H9 (cell line): Measurements from ENCODE around the gene MAPK8IP3. TPM values are rescaled to one million over a fixed set of nuclear protein-coding genes. Genes with fewer than 3 reads are reported as not detected.

Source experiments
- DNase-seq: peaks from one replicate; pipeline ENCODE4 v3.0.0-alpha.2; 2017
- H2AFZ ChIP-seq: one replicate; pipeline ENCODE4 v1.6.1; 2013; ENCODE audit warnings: mild to moderate bottlenecking, low read length, control low read depth, moderate library complexity
- H2AK5ac ChIP-seq: 2 replicates; pipeline ENCODE4 v1.6.1; 2013; ENCODE audit warnings: low read length, control low read depth, mixed read lengths; ENCODE audit not compliant: insufficient read length
- H2BK120ac ChIP-seq: one replicate; pipeline ENCODE4 v1.6.1; 2013; ENCODE audit warnings: low read depth, mild to moderate bottlenecking, low read length, control low read depth, inconsistent platforms; ENCODE audit not compliant: poor library complexity, severe bottlenecking
- H2BK12ac ChIP-seq: 2 replicates; pipeline ENCODE4 v1.6.1; 2013; ENCODE audit warnings: low read length, control low read depth, mixed read lengths, low read depth; ENCODE audit not compliant: insufficient read length
- H2BK15ac ChIP-seq: 2 replicates; pipeline ENCODE4 v1.6.1; 2013; ENCODE audit warnings: low read depth, low read length, control low read depth
- H2BK20ac ChIP-seq: one replicate; pipeline ENCODE4 v1.6.1; 2013; ENCODE audit warnings: low read depth, mild to moderate bottlenecking, low read length, control low read depth, inconsistent platforms; ENCODE audit not compliant: poor library complexity, severe bottlenecking
- H2BK5ac ChIP-seq: 2 replicates; pipeline ENCODE4 v1.6.1; 2013; ENCODE audit warnings: low read length, control low read depth, mixed read lengths; ENCODE audit not compliant: insufficient read length
- H3K14ac ChIP-seq: 2 replicates; pipeline ENCODE4 v1.6.1; 2013; ENCODE audit warnings: low read length, control low read depth; ENCODE audit not compliant: insufficient read depth
- H3K18ac ChIP-seq: 2 replicates; pipeline ENCODE4 v1.6.1; 2013; ENCODE audit warnings: low read depth, mild to moderate bottlenecking, mixed read lengths, low read length, control low read depth; ENCODE audit not compliant: insufficient read length
- H3K23ac ChIP-seq: 2 replicates; pipeline ENCODE4 v1.6.1; 2013; ENCODE audit warnings: low read length, control low read depth, mixed read lengths, low read depth; ENCODE audit not compliant: insufficient read length
- H3K23me2 ChIP-seq: 2 replicates; pipeline ENCODE4 v1.6.1; 2013; ENCODE audit warnings: low read depth, mild to moderate bottlenecking, mixed read lengths, low read length, control low read depth; ENCODE audit not compliant: insufficient read length, poor library complexity, severe bottlenecking
- H3K27ac ChIP-seq: 2 replicates; pipeline ENCODE4 v1.5.1; 2013; ENCODE audit warnings: low read length, control low read depth, mixed read lengths, low read depth; ENCODE audit not compliant: insufficient read length
- H3K27me3 ChIP-seq: 2 replicates; pipeline ENCODE4 v1.6.1; 2013; ENCODE audit warnings: low read length, control low read depth, inconsistent platforms; ENCODE audit not compliant: insufficient read depth
- H3K4ac ChIP-seq: 2 replicates; pipeline ENCODE4 v1.6.1; 2013; ENCODE audit warnings: low read depth, mild to moderate bottlenecking, control low read depth, inconsistent platforms, low read length, moderate library complexity
- H3K4me1 ChIP-seq: 2 replicates; pipeline ENCODE4 v1.6.1; 2013; ENCODE audit warnings: low read length, control low read depth, inconsistent platforms; ENCODE audit not compliant: insufficient read depth
- H3K4me2 ChIP-seq: 2 replicates; pipeline ENCODE4 v1.6.1; 2013; ENCODE audit warnings: low read length, control low read depth, mixed read lengths; ENCODE audit not compliant: insufficient read length, insufficient read depth
- H3K56ac ChIP-seq: 2 replicates; pipeline ENCODE4 v1.6.1; 2013; ENCODE audit warnings: low read depth, mild to moderate bottlenecking, mixed read lengths, low read length, control low read depth; ENCODE audit not compliant: insufficient read length
- H3K79me1 ChIP-seq: 2 replicates; pipeline ENCODE4 v1.6.1; 2013; ENCODE audit warnings: low read depth, mild to moderate bottlenecking, moderate library complexity, low read length, control low read depth, inconsistent platforms; ENCODE audit not compliant: insufficient read depth, poor library complexity, severe bottlenecking
- H3K79me2 ChIP-seq: 2 replicates; pipeline ENCODE4 v1.6.1; 2013; ENCODE audit warnings: low read length, control low read depth, inconsistent platforms; ENCODE audit not compliant: insufficient read depth
- H3K9ac ChIP-seq: 2 replicates; pipeline ENCODE4 v1.6.1; 2013; ENCODE audit warnings: low read length, control low read depth, mixed read lengths; ENCODE audit not compliant: insufficient read length; ENCODE audit errors: extremely low read depth
- H3K9me3 ChIP-seq: one replicate; pipeline ENCODE4 v1.6.1; 2013; ENCODE audit warnings: low read depth, low read length, inconsistent platforms; ENCODE audit not compliant: control insufficient read depth
- H3T11ph ChIP-seq: one replicate; pipeline ENCODE4 v1.6.1; 2013; ENCODE audit warnings: mild to moderate bottlenecking, low read length, control low read depth, inconsistent platforms
- H4K20me1 ChIP-seq: one replicate; pipeline ENCODE4 v1.6.1; 2013; ENCODE audit not compliant: control insufficient read depth, insufficient read length, insufficient read depth
- H4K5ac ChIP-seq: 2 replicates; pipeline ENCODE4 v1.6.1; 2013; ENCODE audit warnings: low read depth, mild to moderate bottlenecking, mixed read lengths, low read length, control low read depth; ENCODE audit not compliant: insufficient read length
- H4K8ac ChIP-seq: replicated peaks from 2 replicates; pipeline ENCODE4 v1.6.1; 2013; ENCODE audit warnings: low read length, control low read depth, mixed read lengths, low read depth; ENCODE audit not compliant: insufficient read length
- H4K91ac ChIP-seq: 2 replicates; pipeline ENCODE4 v1.6.1; 2013; ENCODE audit warnings: low read depth, mild to moderate bottlenecking, moderate library complexity, mixed read lengths, low read length, control low read depth; ENCODE audit not compliant: insufficient read length
- H3K27ac Mint-ChIP-seq, 3 experiments: 2 replicates in 2 of 3; 3 replicates in 1 of 3; pipeline ENCODE4 v1.8.0; 2020 to 2021; ENCODE audit warnings: mixed read lengths in 3 of 3, mild to moderate bottlenecking in 1 of 3, moderate library complexity in 1 of 3
- H3K27me3 Mint-ChIP-seq: 2 replicates; pipeline ENCODE4 v1.8.0; 2021; ENCODE audit warnings: low read depth, mild to moderate bottlenecking, moderate library complexity, mixed read lengths
- H3K36me3 Mint-ChIP-seq, 3 experiments: 2 replicates in 2 of 3; 3 replicates in 1 of 3; pipeline ENCODE4 v1.8.0; 2020 to 2021; ENCODE audit warnings: low read depth in 3 of 3, mixed read lengths in 3 of 3; ENCODE audit not compliant: insufficient read depth in 1 of 3
- H3K4me1 Mint-ChIP-seq, 2 experiments: 2 replicates each; pipeline ENCODE4 v1.8.0; 2020; ENCODE audit warnings: mixed read lengths in 2 of 2
- H3K4me3 Mint-ChIP-seq, 2 experiments: 2 replicates in 1 of 2; 3 replicates in 1 of 2; pipeline ENCODE4 v1.8.0; 2020 to 2021; ENCODE audit warnings: mild to moderate bottlenecking in 2 of 2, mixed read lengths in 2 of 2, moderate library complexity in 1 of 2
- H3K9me3 Mint-ChIP-seq, 2 experiments: 2 replicates in 1 of 2; 3 replicates in 1 of 2; pipeline ENCODE4 v1.8.0; 2020; ENCODE audit warnings: mild to moderate bottlenecking in 2 of 2, mixed read lengths in 2 of 2, moderate library complexity in 1 of 2
- CTCF ChIP-seq: fragments of 200-600 bp; sonication (generic); conservative IDR thresholded peaks from 3 replicates; pipeline ENCODE4 v1.8.0; 2021; ENCODE audit warnings: antibody characterized with exemption, mild to moderate bottlenecking
- WGBS: extraction: QIAGEN DNeasy Blood & Tissue Kit; methylation state at CpG from one replicate; pipeline ENCODE4 v1.1.7; 2013; ENCODE audit warnings: missing lambda C conversion rate, low lambda C conversion rate, mixed read lengths; ENCODE audit not compliant: insufficient read length; ENCODE audit errors: extremely low coverage; 5-methylcytosine and 5-hydroxymethylcytosine counted together
- total RNA-seq: library from RNA; stranded (reverse); gene quantifications from 2 replicates; pipeline ENCODE4 v1.2.1, GENCODE V29; 2021

The MAPK8IP3 gene
- total RNA-seq, 1 experiment from 2014 or later, result 51.3 TPM

DNA sequence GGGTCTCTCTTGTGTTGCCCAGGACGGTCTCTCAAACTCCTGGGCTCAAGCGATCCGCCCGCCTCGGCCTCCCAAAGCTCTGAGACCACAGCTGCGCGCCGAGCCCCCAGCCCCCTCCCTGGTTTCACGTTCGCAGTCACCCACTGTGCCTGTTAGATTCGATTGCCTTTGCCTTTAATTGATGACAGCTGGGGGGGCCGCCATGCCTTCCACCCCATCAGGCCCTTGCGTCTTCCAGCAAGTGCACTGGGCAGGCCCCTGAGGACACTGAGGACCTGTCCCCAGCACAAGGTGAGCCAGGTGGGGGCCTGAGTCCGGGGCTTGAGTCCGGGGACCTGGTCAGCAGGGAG, 84.2 kb downstream of the MAPK8IP3 start:
- Mint-ChIP-seq H3K4me3 (no peak overlapping the region), H3K27ac (no peak overlapping the region), H3K9me3 (no peaks in the 10 kb centered on the region), H3K4me1 (no peaks in the 10 kb centered on the region), H3K36me3 (peaks cover 5 to 17% (median 8%) of the 10 kb centered on the region in 3 experiments; a peak in 6 of 7 replicates), H3K27me3 (no peaks in the 10 kb centered on the region)
- Histone ChIP-seq H2BK20ac (no peak overlapping the region), H3K79me2 (peaks cover 2% of the 10 kb centered on the region; the same call in 1 of the 2 replicates), H3K9me3 (no peaks in the 10 kb centered on the region), H3K4me2 (no peak overlapping the region), H3K4me1 (no peaks in the 10 kb centered on the region), H3K56ac (no peak overlapping the region), H3K23ac (no peak overlapping the region), H3K9ac (no peak overlapping the region), H3K14ac (no peak overlapping the region), H2BK5ac (no peak overlapping the region), H4K91ac (no peak overlapping the region), H3K23me2 (no peaks in the 10 kb centered on the region), H3K27me3 (no peaks in the 10 kb centered on the region), H3K18ac (no peak overlapping the region), H4K20me1 (no peaks in the 10 kb centered on the region), H2BK15ac (no peak overlapping the region), H2BK12ac (no peak overlapping the region), H2AFZ (no peak overlapping the region), H3T11ph (no peak overlapping the region), H3K79me1 (peaks cover 3% of the 10 kb centered on the region), H3K27ac (no peak overlapping the region), H3K4ac (no peak overlapping the region), H4K5ac (no peak overlapping the region), H2BK120ac (no peak overlapping the region), H4K8ac (no peak overlapping the region), H2AK5ac (no peak overlapping the region)
- DNase-seq, result no peak
- no CpG with 5 or more reads among the region's 15 CpGs for WGBS
- TF ChIP-seq CTCF, result no peak
